ENCODE results near the gene BPIFB3. TPM values are rescaled to one million over a fixed set of nuclear protein-coding genes. Genes with fewer than 3 reads are reported as not detected.
A peak's percentile ranks its signal among the peaks of the same experiment; 100 is the strongest.

BPIFB3 gene
- total and polyA plus RNA-seq, 2 of the 13 experiments (the other 11 are each of a cell fraction or from before 2014, with no cell fraction given), result 0.09 TPM; not detected in 1

DNA sequence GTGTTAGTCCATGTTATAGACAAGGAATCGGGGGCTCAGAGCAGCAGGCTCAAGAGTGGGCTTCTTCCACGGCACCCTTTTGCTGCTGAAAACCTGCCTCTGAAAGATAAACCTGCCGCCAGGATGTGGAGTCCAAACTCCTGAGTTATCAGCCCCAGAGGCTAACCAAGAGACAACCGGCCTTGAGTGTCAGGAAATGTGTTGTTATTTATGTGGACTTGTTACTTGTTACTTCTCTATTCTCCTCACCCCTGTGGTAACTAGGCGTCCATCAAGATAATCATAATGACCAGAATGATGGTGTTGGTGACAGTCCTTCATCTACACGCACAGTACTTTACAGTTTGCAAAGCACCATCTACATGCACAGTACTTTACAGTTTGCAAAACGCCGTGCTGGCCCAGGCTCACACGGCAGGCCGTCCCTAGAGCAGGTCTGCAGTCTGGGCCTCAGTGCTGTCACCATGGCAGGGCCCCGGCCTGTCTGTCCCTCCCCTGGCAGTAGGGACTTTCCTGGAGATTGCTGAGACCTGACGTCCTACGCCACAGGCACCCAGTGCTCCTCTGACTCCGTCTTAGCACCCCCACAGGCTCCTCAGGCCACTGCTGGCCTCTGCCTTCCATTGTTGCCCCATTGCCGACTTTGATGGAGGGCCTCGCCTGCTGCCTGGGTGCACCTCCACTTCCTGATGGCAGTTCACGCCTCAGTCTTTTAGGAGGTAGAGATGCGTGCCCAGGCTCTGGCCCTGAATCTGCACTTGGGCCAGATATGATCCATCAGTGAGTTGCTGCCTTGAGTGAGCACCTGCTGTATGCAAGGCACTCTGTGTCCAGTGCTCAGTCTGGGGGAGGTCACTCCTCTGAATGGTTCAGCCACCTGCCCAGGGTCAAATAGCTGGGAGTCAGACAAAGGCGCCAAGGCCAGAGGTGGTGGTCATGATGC, 16.7 kb downstream of the BPIFB3 start (continued):
- TF ChIP-seq, protein P1, sequence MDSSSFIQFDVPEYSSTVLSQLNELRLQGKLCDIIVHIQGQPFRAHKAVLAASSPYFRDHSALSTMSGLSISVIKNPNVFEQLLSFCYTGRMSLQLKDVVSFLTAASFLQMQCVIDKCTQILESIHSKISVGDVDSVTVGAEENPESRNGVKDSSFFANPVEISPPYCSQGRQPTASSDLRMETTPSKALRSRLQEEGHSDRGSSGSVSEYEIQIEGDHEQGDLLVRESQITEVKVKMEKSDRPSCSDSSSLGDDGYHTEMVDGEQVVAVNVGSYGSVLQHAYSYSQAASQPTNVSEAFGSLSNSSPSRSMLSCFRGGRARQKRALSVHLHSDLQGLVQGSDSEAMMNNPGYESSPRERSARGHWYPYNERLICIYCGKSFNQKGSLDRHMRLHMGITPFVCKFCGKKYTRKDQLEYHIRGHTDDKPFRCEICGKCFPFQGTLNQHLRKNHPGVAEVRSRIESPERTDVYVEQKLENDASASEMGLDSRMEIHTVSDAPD (CRISPR knock-in tag; IDR thresholded peaks at IDR 0.05), result no peak
- TF ChIP-seq NPAS2 (CRISPR knock-in tag; IDR thresholded peaks at IDR 0.05; ENCODE audit: borderline replicate concordance) (no peak), ZBTB21 (CRISPR knock-in tag; IDR thresholded peaks at IDR 0.05) (no peak), DMAP1 (CRISPR knock-in tag; IDR thresholded peaks at IDR 0.05) (no peak), ZNF768 (CRISPR knock-in tag; IDR thresholded peaks at IDR 0.05) (no peak; the same call in 1 of the 2 replicates), SRY (CRISPR knock-in tag; IDR thresholded peaks at IDR 0.05) (no peak), ZNF224 (CRISPR knock-in tag; IDR thresholded peaks at IDR 0.05) (no peak), HOXA7 (CRISPR knock-in tag; IDR thresholded peaks at IDR 0.05) (0 out of 2 replicates have a peak, but pooled peaks have one; percentile 60), ZNF660 (CRISPR knock-in tag; IDR thresholded peaks at IDR 0.05; ENCODE audit: borderline replicate concordance, low read depth) (no peak), NR3C1 (CRISPR knock-in tag; IDR thresholded peaks at IDR 0.05) (no peak), CHD2 (IDR thresholded peaks at IDR 0.05; ENCODE audit: low read depth, low read length) (no peak), NCOA5 (CRISPR knock-in tag; IDR thresholded peaks at IDR 0.05) (no peak), MEF2D (CRISPR knock-in tag; IDR thresholded peaks at IDR 0.05) (no peak)
- TF ChIP-seq, protein P2, sequence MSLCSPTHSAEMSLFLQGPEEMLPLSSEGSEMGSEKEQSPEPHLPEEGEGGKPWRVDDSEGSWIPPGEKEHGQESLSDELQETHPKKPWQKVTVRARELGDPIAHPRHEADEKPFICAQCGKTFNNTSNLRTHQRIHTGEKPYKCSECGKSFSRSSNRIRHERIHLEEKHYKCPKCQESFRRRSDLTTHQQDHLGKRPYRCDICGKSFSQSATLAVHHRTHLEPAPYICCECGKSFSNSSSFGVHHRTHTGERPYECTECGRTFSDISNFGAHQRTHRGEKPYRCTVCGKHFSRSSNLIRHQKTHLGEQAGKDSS (CRISPR knock-in tag; IDR thresholded peaks at IDR 0.05; ENCODE audit: borderline replicate concordance, low read depth), result no peak
- TF ChIP-seq, protein P3, sequence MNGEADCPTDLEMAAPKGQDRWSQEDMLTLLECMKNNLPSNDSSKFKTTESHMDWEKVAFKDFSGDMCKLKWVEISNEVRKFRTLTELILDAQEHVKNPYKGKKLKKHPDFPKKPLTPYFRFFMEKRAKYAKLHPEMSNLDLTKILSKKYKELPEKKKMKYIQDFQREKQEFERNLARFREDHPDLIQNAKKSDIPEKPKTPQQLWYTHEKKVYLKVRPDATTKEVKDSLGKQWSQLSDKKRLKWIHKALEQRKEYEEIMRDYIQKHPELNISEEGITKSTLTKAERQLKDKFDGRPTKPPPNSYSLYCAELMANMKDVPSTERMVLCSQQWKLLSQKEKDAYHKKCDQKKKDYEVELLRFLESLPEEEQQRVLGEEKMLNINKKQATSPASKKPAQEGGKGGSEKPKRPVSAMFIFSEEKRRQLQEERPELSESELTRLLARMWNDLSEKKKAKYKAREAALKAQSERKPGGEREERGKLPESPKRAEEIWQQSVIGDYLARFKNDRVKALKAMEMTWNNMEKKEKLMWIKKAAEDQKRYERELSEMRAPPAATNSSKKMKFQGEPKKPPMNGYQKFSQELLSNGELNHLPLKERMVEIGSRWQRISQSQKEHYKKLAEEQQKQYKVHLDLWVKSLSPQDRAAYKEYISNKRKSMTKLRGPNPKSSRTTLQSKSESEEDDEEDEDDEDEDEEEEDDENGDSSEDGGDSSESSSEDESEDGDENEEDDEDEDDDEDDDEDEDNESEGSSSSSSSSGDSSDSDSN (CRISPR knock-in tag; IDR thresholded peaks at IDR 0.05), result 0 out of 2 replicates have a peak, but pooled peaks have one; percentile 21
